ENCODE results near the gene EBF3.

Gene EBF3

DNA sequence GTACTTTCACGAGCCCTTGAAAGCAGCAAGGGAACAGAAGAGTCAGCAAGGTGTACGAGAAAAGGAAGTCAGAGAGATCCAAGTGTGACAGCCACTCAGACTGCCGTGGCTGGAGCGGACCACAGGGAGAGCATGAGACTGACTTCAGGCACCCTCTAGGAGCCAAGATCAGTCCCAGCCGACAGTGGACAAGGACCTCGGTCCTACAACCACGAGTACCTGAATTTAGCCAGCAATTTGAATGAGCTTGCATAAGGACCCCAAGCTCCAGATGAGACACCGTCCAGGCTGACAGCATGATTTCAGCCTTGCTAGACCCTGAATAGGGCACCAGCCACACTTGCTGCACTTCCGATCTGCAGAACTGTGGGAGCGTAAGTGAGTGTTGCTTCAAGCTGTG lies 13.7 kb upstream of the EBF3 start:
- no peak overlapping the region for H3K27ac ChIP-seq (ENCODE audit: low read length)
- H3K4me2 ChIP-seq (ENCODE audit: low read length) = no peak overlapping the region
- H3K9me3 ChIP-seq (ENCODE audit: insufficient read depth, low read length) = no peaks in the 10 kb centered on the region
- H3K36me3 ChIP-seq (replicated peaks; ENCODE audit: low read depth, low read length) = no peaks in the 10 kb centered on the region
- H3K4me1 ChIP-seq (ENCODE audit: low read length) = no peaks in the 10 kb centered on the region
- no peaks in the 10 kb centered on the region for H3K27me3 ChIP-seq (ENCODE audit: low read depth, low read length)
- H3K4me3 ChIP-seq (ENCODE audit: low read length) = no peak overlapping the region
- no peak overlapping the region for H3K9ac ChIP-seq (ENCODE audit: low read length)
- TF ChIP-seq, protein P1, sequence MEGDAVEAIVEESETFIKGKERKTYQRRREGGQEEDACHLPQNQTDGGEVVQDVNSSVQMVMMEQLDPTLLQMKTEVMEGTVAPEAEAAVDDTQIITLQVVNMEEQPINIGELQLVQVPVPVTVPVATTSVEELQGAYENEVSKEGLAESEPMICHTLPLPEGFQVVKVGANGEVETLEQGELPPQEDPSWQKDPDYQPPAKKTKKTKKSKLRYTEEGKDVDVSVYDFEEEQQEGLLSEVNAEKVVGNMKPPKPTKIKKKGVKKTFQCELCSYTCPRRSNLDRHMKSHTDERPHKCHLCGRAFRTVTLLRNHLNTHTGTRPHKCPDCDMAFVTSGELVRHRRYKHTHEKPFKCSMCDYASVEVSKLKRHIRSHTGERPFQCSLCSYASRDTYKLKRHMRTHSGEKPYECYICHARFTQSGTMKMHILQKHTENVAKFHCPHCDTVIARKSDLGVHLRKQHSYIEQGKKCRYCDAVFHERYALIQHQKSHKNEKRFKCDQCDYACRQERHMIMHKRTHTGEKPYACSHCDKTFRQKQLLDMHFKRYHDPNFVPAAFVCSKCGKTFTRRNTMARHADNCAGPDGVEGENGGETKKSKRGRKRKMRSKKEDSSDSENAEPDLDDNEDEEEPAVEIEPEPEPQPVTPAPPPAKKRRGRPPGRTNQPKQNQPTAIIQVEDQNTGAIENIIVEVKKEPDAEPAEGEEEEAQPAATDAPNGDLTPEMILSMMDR (IDR thresholded peaks at IDR 0.05; ENCODE audit: low read depth, low read length) = no peak
- TF ChIP-seq EZH2phosphoT487 (IDR thresholded peaks at IDR 0.05; ENCODE audit: low read depth) = no peak
- H2AFZ ChIP-seq (ENCODE audit: low read depth, low read length) = no peak overlapping the region
- no peaks in the 10 kb centered on the region for H4K20me1 ChIP-seq (ENCODE audit: insufficient read depth, low read length)
- H3K79me2 ChIP-seq (ENCODE audit: low read length) = no peaks in the 10 kb centered on the region

DNA sequence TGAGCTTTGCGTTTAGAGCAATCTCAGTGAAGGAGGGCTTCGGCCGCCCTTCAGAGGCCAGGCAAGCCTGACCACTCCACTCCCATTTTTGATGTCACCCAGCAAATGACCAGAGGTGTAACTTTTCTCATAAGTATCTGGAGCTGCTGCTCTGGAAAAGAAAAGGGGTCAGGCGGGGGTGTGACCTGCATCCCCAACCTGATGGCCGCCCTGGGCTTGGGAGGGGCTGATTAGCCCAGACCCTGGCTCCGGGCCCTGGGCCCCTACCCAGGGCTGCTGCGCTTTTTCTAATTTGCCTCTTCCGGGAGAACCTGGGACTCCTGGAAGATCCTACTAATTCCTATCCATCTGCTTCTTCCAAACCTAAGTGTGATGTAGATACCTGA lies 9.6 kb upstream of the EBF3 start:
- no peak overlapping the region for H3K4me3 ChIP-seq (ENCODE audit: low read length)
- H3K9me3 ChIP-seq (ENCODE audit: insufficient read depth, low read length) = no peaks in the 10 kb centered on the region
- no peak overlapping the region for H3K4me2 ChIP-seq (ENCODE audit: low read length)
- H3K27me3 ChIP-seq (ENCODE audit: low read depth, low read length) = no peaks in the 10 kb centered on the region
- H2AFZ ChIP-seq (ENCODE audit: low read depth, low read length) = no peak overlapping the region
- H3K79me2 ChIP-seq (ENCODE audit: low read length) = no peaks in the 10 kb centered on the region
- no peaks in the 10 kb centered on the region for H4K20me1 ChIP-seq (ENCODE audit: insufficient read depth, low read length)
- H3K9ac ChIP-seq (ENCODE audit: low read length) = no peak overlapping the region
- H3K36me3 ChIP-seq (replicated peaks; ENCODE audit: low read depth, low read length) = no peaks in the 10 kb centered on the region
- H3K4me1 ChIP-seq (ENCODE audit: low read length) = no peaks in the 10 kb centered on the region
- H3K27ac ChIP-seq (ENCODE audit: low read length) = no peak overlapping the region
- TF ChIP-seq EZH2phosphoT487 (IDR thresholded peaks at IDR 0.05; ENCODE audit: low read depth) = no peak
- TF ChIP-seq, protein P1 (IDR thresholded peaks at IDR 0.05; ENCODE audit: low read depth, low read length) = no peak

DNA sequence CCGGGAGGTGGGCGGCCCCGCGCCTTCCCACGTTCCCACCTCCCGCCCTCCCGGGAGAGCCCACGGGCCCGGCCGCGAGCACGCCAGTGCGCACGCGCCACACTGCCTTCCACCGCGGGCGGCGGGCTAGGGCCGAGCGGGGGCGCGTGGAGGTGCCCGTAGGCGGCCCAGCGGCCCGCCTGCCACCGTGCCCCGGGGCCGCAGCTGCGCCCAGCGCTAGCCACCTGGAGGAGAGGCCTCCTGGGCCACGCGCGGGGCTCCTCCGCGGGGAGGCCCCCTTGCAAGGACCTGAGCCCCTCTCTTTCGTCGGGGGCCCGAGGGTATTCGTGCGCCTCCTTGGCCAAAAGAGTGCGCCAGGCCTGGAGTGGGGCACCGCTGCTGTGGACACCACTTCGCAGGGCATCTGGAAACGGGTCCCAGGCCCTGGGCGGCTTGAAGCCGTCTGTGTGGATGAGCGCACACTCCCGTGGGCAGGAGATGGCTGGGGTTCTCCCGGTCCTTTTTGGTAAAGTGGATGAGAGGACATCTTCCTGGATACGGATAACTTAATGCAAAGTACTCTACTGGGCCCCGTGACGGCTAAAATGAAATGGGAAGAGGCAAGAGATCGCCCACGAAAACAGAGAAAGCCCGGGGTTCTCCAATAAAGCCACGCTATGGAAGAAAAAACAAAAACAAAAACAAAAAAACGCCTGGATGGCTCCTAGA lies 9.0 kb upstream of the EBF3 start:
- H3K27me3 ChIP-seq (ENCODE audit: low read depth, low read length) = no peaks in the 10 kb centered on the region

DNA sequence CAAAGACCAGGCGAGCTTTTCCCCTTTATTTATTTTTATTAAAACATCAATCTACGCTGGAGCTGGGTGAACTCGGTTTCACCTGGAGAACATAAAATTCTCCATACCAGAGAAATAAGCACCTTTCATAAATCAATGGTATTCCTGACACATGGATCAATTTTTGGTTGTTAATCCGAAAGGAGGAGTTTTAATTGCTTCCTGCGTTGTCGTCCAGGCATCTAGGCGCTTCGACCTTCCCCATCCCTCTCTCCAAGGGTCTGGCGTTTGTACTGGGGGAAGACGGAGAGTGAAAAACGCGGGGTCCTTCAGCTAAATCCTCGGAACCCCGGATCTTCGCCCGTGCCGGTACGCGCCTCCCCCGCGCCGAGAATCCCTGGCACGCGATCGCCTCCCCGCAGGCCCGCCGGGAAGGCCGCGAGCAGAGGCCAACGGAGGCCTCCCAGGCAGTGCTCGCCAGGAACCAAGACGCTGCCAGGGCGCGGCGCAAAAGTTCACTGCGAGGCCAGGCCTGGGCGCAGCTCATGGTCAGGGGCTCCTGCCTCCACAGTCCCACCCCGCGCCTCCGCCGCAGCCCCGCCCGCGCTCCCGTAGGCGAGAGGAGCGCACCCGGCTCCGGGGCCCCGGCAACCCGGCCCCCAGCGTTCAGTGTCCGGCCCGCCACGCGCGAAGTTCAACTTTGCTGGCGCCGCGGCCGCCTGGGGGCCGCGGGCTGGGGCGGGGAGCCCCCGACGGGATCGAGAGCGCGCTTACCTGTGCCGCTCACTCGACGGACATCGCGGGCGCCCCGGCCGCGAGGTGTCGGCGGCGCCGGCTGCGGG lies 8.3 kb upstream of the EBF3 start:
- H3K79me2 ChIP-seq (ENCODE audit: low read length) = no peaks in the 10 kb centered on the region
- no peak overlapping the region for H2AFZ ChIP-seq (ENCODE audit: low read depth, low read length)
- no peak overlapping the region for H3K4me2 ChIP-seq (ENCODE audit: low read length)
- no peak overlapping the region for H3K27ac ChIP-seq (ENCODE audit: low read length)
- no peak overlapping the region for H3K9ac ChIP-seq (ENCODE audit: low read length)
- H3K4me1 ChIP-seq (ENCODE audit: low read length) = no peaks in the 10 kb centered on the region
- no peaks in the 10 kb centered on the region for H4K20me1 ChIP-seq (ENCODE audit: insufficient read depth, low read length)
- no peaks in the 10 kb centered on the region for H3K36me3 ChIP-seq (replicated peaks; ENCODE audit: low read depth, low read length)
- TF ChIP-seq, protein P1 (IDR thresholded peaks at IDR 0.05; ENCODE audit: low read depth, low read length) = no peak
- no peak for TF ChIP-seq EZH2phosphoT487 (IDR thresholded peaks at IDR 0.05; ENCODE audit: low read depth)
- H3K4me3 ChIP-seq (ENCODE audit: low read length) = no peak overlapping the region
- no peaks in the 10 kb centered on the region for H3K27me3 ChIP-seq (ENCODE audit: low read depth, low read length)
- no peaks in the 10 kb centered on the region for H3K9me3 ChIP-seq (ENCODE audit: insufficient read depth, low read length)

More for the DNA sequence above, 9.0 kb upstream of the EBF3 start:
- no peak overlapping the region for H3K9ac ChIP-seq (ENCODE audit: low read length)
- no peak overlapping the region for H3K4me2 ChIP-seq (ENCODE audit: low read length)
- H2AFZ ChIP-seq (ENCODE audit: low read depth, low read length) = no peak overlapping the region
- H3K9me3 ChIP-seq (ENCODE audit: insufficient read depth, low read length) = no peaks in the 10 kb centered on the region
- no peak overlapping the region for H3K4me3 ChIP-seq (ENCODE audit: low read length)
- no peak for TF ChIP-seq EZH2phosphoT487 (IDR thresholded peaks at IDR 0.05; ENCODE audit: low read depth)
- TF ChIP-seq, protein P1 (IDR thresholded peaks at IDR 0.05; ENCODE audit: low read depth, low read length) = no peak
- H4K20me1 ChIP-seq (ENCODE audit: insufficient read depth, low read length) = no peaks in the 10 kb centered on the region
- H3K27ac ChIP-seq (ENCODE audit: low read length) = no peak overlapping the region
- no peaks in the 10 kb centered on the region for H3K79me2 ChIP-seq (ENCODE audit: low read length)
- H3K36me3 ChIP-seq (replicated peaks; ENCODE audit: low read depth, low read length) = no peaks in the 10 kb centered on the region
- H3K4me1 ChIP-seq (ENCODE audit: low read length) = no peaks in the 10 kb centered on the region
